NCI-H526 (cell line): ENCODE measurements around the gene DDX4.
"Not testable (repeated sequence)": the region's sequence is repeated elsewhere in the genome, so short reads cannot be mapped to it uniquely, and the experiment has no call there.

Source experiments
- DNase-seq, 2 experiments: peaks; one replicate each; lab custom pipeline; 2025; lab: John Stamatoyannopoulos, UW

DDX4 gene

DNA sequence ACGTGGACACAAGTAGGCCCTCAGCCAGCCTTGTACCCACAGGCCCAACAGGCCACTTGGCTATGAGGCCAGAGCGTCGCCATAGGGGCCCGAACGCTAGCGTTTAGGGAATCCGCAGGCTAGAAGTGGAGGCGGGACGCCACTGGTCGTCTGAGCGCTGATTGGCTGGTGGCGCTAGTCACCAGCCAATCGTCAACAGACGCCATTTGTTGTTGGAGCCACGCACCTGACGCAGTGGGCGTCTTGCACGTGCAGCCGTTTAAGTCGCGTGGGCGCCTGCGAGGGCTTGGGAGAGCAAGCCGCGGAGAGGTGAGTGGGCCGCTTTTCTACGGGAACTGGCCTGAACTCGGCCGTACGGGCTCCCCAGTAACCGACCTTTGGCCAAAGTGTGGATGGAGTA, at the start of gene DDX4:
TSS of gene DDX4 (plus strand) at position 269 of the 400 bp plus-strand sequence. CDS start 903 bp downstream, outside the sequence.
- no peak for DNase-seq

- peak; percentile 9 to 52 for DNase-seq
Measured at GRCh38 chr5:55691265-55692105, 46.4 kb upstream of the DDX4 start.

- DNase-seq, result no peak
Measured at GRCh38 chr5:55692106-55692417, 45.8 kb upstream of the DDX4 start.

GRCh38 chr5:55692509-55692908, 45.4 kb upstream of the DDX4 start:
- no peak for DNase-seq

GRCh38 chr5:55694152-55694830, 43.6 kb upstream of the DDX4 start:
- peak in 1 of 2 experiments; percentile 31 for DNase-seq

GRCh38 chr5:55696704-55697103, 41.2 kb upstream of the DDX4 start:
- not testable (repeated sequence) for DNase-seq

DNA sequence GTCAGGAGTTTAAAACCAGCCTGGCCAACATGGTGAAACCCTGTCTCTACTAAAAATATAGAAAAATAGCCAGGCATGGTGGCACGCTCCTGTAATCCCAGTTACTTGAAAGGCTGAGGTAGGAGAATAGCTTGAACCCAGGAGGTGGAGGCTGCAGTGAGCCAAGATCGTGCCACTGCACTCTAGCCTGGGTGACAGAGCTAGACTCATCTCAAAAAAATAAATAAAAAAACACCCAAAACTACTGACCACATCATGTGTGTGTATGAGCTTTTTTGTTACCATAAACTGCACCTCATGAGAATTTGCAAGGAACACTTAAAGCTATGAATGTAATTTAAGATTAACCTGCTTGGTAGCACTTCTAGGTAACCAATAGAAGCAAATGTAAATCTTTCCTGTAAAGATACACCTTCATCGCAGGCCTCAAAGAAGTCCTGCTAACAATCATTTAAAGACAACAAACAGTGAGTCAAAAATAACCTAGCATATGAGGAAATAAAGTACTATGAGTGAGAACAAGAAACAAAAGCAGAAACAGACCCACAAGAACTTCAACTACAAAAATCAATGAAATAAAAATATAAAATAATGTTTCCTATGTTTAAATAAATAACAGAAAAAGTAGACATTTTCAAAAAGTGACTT, 38.7 kb upstream of the DDX4 start:
- DNase-seq, result no peak

- no peak for DNase-seq
Measured at GRCh38 chr5:55700745-55701144, 37.1 kb upstream of the DDX4 start.

- DNase-seq, result no peak
Measured at GRCh38 chr5:55701462-55702103, 36.3 kb upstream of the DDX4 start.

GRCh38 chr5:55702598-55703345, 35.1 kb upstream of the DDX4 start:
- no peak for DNase-seq

DNA sequence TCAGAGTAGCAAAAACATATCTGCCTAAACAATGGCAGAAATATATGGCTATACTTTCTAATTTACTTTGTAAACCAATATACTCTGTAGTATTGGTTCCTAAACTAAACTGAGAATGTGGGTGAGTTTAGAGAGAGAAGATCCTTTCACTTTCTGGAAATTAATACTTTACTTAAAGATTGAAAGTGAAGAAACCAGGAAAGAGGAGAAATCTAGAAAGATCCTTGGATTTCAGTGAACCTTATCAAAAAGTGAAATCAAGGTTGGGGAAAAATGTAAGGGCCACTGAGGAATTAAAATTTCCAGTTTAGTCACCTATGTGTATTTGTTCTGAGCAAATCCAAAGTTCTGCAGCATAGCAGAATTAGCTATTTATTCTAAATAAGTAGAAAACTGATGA, 31.6 kb upstream of the DDX4 start:
- no peak for DNase-seq

- no peak for DNase-seq
Measured at GRCh38 chr5:55708732-55709131, 29.1 kb upstream of the DDX4 start.

DNA sequence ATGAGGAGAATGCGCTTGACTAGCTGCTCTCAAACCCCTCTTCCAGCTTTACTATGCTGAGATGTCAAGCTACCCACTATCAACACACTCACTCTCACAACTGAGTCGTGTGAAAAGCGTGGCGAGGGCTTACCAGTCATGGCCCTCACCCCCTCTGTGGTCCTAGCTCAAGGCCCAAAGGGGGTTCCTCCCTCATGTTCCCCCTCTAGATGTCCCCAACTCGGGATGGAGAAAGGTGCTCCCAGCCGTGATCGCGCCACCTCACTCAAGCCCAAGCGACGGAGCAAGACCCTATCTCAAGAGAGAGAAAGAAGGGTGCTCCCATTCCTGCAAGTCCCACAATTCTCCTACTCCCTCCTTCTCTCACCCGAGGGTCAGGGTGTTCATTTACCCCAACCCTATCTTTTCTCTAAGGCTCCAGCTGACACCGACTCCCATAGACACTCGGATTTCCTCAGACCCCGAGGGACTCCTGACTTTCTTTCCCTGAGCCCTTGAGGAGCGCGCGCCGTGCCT, 26.3 kb upstream of the DDX4 start:
- DNase-seq, result no peak

DNA sequence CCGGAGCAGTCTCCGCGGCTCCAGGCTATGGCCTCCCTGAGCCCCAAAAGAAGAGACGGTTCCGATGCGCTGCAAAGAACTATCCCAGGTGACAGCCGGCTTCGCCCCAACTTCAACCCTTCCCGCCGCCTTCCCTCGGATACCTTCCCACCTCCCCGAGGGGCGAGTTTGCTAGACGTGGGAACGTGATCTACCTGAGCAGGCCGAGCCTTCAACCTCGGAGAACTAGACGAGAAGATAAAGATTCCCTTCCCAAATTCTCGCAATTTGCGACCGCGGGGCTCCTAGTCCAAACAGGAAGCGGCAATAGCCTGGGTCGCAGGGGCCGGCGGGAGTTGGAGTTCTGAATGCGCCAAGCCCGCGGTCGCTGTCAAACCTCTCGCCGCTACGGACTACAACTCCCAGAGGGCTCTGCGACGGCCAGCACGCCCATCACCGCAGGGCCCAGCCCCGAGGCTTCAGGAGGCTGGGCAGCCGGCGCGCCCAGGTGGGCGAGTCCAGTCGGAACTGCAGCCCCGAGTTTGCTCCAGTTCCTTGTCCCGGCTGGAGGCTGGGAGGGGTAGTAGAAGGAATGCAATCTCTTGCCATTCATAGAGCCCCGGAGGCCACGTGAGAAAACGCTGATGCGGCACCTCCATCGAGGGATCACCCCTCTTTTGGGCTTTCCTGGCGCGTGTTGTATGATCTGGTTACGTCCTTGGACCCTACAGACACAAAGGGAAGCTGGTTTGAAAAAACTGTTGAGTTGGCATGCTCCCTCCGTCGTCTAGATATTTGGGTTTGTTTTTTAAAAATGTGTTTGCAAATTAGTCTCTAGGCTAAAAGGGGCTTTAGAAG, 25.6 kb upstream of the DDX4 start, which contains the start of gene SLC38A9:
TSS of gene SLC38A9 (minus strand) at position 302 of the 837 bp plus-strand sequence. CDS start 14,366 bp downstream, outside the sequence.
- peak; percentile 78 to 93 for DNase-seq

DNA sequence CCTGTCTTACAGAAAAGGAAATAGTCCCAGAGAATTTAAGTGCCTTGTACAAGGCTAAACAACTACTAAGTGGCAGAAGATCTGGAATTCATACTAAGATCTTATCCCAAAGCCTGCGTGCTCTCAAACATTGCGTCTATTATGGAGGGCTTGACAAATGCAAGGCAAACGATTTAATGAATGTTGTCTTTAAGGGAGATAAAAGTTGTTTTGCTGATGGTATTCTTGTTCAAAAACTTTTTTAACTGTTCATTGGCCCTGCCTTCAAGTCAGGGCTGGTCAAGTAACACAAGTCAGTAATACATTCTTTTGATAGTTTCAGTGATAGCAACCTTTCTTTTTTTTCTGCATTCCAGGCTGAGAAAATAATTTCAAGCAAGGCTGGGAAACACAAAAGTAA, 24.0 kb upstream of the DDX4 start:
- no peak for DNase-seq

GRCh38 chr5:55714339-55714738, 23.5 kb upstream of the DDX4 start:
- no peak for DNase-seq

- DNase-seq, result no peak
Measured at GRCh38 chr5:55714749-55715148, 23.1 kb upstream of the DDX4 start.

DNA sequence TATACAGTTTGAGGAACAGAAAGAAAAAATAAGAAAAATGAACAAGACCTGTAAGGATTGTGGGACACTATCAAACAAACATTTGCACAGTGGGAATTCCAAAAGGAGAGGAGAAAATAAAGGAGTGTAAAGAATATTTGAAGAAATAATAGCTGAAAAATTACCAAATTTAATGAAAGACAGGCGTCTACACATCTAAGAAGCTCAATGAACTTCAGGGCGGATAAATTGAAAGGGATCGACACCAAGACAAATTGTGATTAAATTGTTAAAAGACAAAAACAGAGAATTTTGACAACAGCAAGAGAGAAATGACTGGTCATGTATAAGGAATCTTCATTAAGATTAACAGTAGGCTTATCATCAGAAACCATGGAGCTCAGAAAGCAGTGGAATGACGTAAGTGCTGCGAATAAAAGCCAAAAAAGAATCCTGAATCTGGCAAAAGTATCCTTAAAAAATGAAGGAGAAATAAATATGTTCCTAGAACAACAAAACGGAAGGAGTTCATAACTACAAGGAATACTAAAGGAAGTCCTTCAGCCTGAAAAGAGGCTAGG, 22.3 kb upstream of the DDX4 start:
- no peak for DNase-seq

DNA sequence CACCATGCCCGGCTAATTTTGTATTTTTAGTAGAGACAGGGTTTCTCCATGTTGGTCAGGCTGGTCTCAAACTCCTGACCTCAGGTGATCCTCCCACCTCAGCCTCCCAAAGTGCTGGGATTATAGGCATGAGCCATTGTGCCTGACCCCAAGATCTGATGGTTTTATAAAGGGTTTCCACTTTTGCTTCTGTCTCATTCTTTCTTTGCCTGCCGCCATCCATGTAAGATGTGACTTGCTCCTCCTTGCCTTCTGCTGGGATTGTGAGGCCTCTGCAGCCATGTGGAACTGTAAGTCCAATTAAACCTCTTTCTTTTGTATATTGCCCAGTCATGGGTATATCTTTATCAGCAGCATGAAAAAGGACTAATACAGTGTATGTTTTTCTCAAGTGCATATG, 18.8 kb upstream of the DDX4 start:
- DNase-seq, result not testable (repeated sequence)

GRCh38 chr5:55720188-55720703, 17.6 kb upstream of the DDX4 start:
- DNase-seq, result no peak
